Smooth muscle cell of the umbilical artery (primary cell): ENCODE measurements around the gene HSP90AA1. TPM values are rescaled to one million over a fixed set of nuclear protein-coding genes. Genes with fewer than 3 reads are reported as not detected.

Source experiments
- total RNA-seq: library from RNA; depleted of rRNA; stranded (reverse); fragments of >200 nt; gene quantifications from 2 replicates; pipeline ENCODE4 v1.2.3, GENCODE V29; 2014

HSP90AA1 gene
- total RNA-seq: 823 and 907 TPM in 2 replicates

GRCh38 chr14:102086972-102087761 lies at the start of gene HSP90AA1:
TSS of gene HSP90AA1 (minus strand) at chr14:102087044. CDS start at chr14:102086378, 666 bp downstream.

Other genes with a start within 250 kb of the HSP90AA1 start
- 558 and 1,513 TPM in 2 replicates for gene DYNC1H1, start 122.5 kb downstream of the HSP90AA1 start, total RNA-seq
- gene WDR20, start 52.9 kb upstream of the HSP90AA1 start, total RNA-seq: 9.8 and 17.3 TPM in 2 replicates
- gene MOK, start 218.1 kb upstream of the HSP90AA1 start, total RNA-seq: 3.9 and 9.0 TPM in 2 replicates
- gene ZNF839, start 232.7 kb upstream of the HSP90AA1 start, total RNA-seq: 8.0 and 9.0 TPM in 2 replicates